Duodenal mucosa (tissue), 2 donors: ENCODE data around the gene ARFGEF3.

Source experiments
- H3K27ac ChIP-seq: one replicate; pipeline ENCODE4 v1.7.0; 2013; ENCODE audit warnings: low read depth, low read length
- H3K27me3 ChIP-seq, 2 donors: one replicate each; pipeline ENCODE4 v1.7.0; 2013; ENCODE audit warnings: low read length in 2 of 2, control low read depth in 1 of 2; ENCODE audit not compliant: insufficient read depth in 2 of 2, control insufficient read depth in 1 of 2
- H3K36me3 ChIP-seq, 2 donors: one replicate each; pipeline ENCODE4 v1.7.0; 2013; ENCODE audit warnings: low read length in 2 of 2, control low read depth in 1 of 2; ENCODE audit not compliant: insufficient read depth in 2 of 2, control insufficient read depth in 1 of 2
- H3K4me1 ChIP-seq, 2 donors: one replicate each; pipeline ENCODE4 v1.7.0; 2013; ENCODE audit warnings: low read length in 2 of 2, control low read depth in 1 of 2; ENCODE audit not compliant: insufficient read depth in 2 of 2, control insufficient read depth in 1 of 2
- H3K4me3 ChIP-seq, 2 donors: one replicate each; pipeline ENCODE4 v1.7.0; 2013; ENCODE audit warnings: low read length in 2 of 2, low read depth in 1 of 2
- H3K9ac ChIP-seq, 2 donors: one replicate each; pipeline ENCODE4 v1.7.0; 2013; ENCODE audit warnings: low read length in 2 of 2, low read depth in 1 of 2
- H3K9me3 ChIP-seq, 2 donors: one replicate each; pipeline ENCODE4 v1.7.0; 2013; ENCODE audit warnings: low read length in 2 of 2, control low read depth in 1 of 2; ENCODE audit not compliant: control insufficient read depth in 1 of 2

ARFGEF3 gene

DNA sequence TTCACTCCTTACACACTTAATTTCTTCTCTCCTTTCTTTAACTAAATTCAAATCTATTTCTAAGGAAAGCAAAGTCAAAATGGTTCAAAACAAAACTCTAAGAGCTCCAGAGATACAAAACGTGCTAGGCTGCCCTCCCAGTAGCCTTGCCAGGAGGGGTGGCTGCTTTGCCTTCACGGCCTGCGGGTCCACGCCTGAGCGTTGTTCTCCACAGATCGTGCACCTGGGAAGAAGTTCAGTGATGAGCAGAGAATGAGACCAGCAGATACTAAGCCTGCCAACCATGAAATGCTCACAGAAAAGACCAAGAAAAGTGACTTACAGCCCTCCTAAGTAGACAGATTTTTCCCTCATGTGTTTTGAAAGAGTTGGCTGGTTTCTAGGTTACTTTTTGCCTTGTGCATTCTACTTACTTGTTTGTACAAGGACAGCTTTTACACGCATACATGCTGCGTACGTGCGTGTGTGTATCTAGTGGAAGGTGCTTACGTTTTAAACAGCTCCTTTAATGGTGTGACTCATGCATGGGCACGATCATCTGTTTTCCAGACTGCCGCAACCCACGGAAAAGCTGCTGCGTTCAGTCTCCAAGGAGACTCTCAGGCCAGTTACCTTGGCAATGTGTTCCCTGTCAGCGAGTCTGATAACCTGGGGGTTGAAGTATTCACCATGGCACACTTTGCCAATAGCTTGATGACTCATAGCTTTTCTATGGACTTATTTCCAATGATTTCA lies 88.9 kb downstream of the ARFGEF3 start:
- no peaks in the 10 kb centered on the region for H3K27me3 ChIP-seq
- no peak overlapping the region for H3K4me3 ChIP-seq
- H3K9me3 ChIP-seq, result no peaks in the 10 kb centered on the region
- no peak overlapping the region for H3K27ac ChIP-seq
- H3K4me1 ChIP-seq, result no peaks in the 10 kb centered on the region
- no peaks in the 10 kb centered on the region for H3K36me3 ChIP-seq
- H3K9ac ChIP-seq, result no peak overlapping the region

DNA sequence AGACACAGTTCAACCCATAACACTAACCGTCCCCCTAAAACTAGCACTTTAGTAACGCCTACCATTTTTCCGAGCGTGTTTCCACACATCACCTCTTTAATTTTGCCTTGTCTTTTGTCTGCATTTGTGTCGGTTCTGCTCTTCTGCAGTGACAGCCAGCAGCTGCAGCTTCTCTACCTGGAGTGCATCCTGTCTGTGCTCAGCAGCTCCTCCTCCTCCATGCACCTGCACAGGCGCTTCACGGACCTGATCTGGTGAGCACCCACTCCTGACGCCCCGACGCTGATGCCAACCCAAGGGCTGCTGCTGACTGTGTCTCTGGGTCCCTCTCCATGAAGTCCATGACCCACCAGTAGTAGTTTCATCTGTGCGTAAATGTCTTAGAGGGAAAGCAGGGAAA lies 92.0 kb downstream of the ARFGEF3 start:
- Histone ChIP-seq H3K4me1 (no peaks in the 10 kb centered on the region), H3K36me3 (peaks cover 0 to 5% of the 10 kb centered on the region in 2 donors), H3K9me3 (no peaks in the 10 kb centered on the region), H3K9ac (no peak overlapping the region), H3K27ac (no peak overlapping the region), H3K4me3 (no peak overlapping the region), H3K27me3 (no peaks in the 10 kb centered on the region)

DNA sequence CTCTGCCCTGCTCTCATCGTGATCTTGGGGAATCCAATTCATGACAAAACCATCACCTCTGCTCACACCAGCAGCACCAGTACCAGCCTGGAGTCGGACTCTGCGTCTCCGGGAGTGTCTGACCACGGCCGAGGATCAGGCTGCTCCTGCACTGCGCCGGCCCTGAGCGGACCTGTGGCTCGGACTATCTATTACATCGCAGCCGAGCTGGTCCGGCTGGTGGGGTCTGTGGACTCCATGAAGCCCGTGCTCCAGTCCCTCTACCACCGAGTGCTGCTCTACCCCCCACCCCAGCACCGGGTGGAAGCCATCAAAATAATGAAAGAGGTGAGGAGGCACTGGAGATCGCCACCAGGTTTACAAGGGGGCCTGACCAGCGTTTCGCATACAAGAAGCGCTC lies 93.7 kb downstream of the ARFGEF3 start:
- Histone ChIP-seq H3K4me1 (no peaks in the 10 kb centered on the region), H3K9me3 (no peaks in the 10 kb centered on the region), H3K9ac (no peak overlapping the region), H3K27ac (no peak overlapping the region), H3K27me3 (no peaks in the 10 kb centered on the region), H3K36me3 (peaks cover 0 to 5% of the 10 kb centered on the region in 2 donors), H3K4me3 (no peak overlapping the region)

DNA sequence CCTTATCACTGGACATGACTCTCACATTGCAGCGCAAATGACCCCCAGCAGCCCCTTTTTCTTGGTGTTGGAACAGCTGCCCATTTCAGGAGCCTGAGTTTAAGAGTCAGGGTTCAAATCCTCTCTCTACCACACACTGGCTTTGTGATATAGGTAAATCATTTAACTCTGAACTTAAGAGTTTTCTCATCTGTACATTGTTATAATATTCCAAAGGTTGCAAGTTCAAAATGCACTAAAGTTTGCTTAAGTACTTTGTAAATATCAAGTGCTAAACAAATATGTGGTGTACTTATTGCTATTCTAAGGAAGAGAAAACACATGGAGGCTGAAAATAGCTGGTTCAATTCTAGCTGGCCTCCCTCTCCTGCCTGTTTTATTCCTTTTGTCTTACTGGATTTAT lies 95.9 kb downstream of the ARFGEF3 start:
- Histone ChIP-seq H3K27me3 (no peaks in the 10 kb centered on the region), H3K4me1 (no peaks in the 10 kb centered on the region), H3K9me3 (no peaks in the 10 kb centered on the region), H3K36me3 (peaks cover 2 to 5% of the 10 kb centered on the region in 2 donors), H3K27ac (no peak overlapping the region), H3K9ac (no peak overlapping the region), H3K4me3 (no peak overlapping the region)

DNA sequence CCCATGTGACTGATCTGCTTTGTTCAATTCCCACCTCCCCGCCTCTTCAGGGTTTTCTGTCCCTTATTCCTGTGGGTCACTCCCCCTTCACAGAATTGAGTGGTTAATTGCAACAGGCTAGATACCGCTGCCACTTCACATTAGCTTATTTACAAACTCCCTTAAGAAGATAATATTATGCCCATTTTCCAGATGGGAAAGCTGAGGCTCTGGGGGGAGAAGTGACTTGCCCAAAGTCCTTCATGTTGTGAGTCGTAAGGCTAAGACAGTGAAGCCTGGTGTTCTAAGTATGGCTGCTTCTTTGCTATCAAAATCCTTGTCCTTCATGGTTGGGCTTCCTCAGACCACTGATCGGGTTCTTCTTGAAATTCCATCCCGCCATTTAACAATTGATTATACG lies 96.5 kb downstream of the ARFGEF3 start:
- no peak overlapping the region for H3K9ac ChIP-seq
- no peaks in the 10 kb centered on the region for H3K9me3 ChIP-seq
- H3K27me3 ChIP-seq, result no peaks in the 10 kb centered on the region
- H3K4me1 ChIP-seq, result no peaks in the 10 kb centered on the region
- H3K4me3 ChIP-seq, result no peak overlapping the region
- no peak overlapping the region for H3K27ac ChIP-seq
- peaks cover 5 to 7% of the 10 kb centered on the region in 2 donors for H3K36me3 ChIP-seq

DNA sequence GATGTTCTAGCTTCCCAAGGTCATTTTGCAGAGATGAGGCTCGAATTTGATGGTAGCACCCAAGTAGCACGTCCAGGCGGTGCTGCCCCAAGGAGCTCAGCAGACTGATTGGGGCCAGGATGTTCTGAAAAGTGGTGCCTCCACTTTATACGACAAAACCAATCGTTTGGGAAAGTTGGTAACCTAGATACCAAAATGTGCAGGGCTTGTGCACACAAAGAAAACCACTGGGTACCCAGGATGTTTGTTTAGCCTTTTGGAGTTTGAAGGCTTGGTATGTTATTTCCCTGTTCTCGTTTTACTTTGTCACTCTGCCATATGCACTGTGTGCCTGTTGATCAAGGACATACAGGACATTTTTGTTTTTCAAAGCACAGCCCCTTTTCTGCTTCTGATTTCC lies 97.3 kb downstream of the ARFGEF3 start:
- Histone ChIP-seq H3K9me3 (no peaks in the 10 kb centered on the region), H3K36me3 (peaks cover 5 to 7% of the 10 kb centered on the region in 2 donors), H3K4me1 (no peaks in the 10 kb centered on the region), H3K4me3 (no peak overlapping the region), H3K27ac (no peak overlapping the region), H3K9ac (no peak overlapping the region), H3K27me3 (no peaks in the 10 kb centered on the region)

DNA sequence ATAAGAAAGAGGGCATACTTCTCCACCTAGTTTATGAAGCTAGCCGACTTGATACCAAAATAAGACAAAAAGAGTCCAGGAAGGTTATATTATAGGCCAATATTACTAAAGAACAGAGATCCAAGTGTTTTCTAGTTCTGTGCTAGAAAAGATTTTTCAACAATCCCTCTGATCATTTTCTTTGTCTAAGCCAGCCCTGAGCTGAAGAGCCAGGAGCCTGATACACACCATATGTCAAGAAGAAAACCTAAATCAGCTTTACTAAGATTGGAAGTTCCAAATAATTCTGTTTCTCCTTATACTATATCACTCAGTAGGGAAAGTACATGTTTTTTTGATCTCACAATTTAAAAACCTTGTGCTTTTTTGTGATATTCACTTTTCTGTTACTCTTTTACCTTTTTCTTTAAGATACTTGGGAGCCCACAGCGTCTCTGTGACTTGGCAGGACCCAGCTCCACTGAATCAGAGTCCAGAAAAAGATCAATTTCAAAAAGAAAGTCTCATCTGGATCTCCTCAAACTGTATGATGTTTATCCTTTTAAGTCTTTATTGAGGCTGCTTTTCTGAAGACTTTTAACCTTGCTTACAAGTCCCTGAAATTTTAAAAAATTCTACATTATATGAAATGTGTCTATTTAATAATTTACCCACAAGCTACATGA lies 99.5 kb downstream of the ARFGEF3 start:
- Histone ChIP-seq H3K4me1 (no peaks in the 10 kb centered on the region), H3K27ac (no peak overlapping the region), H3K36me3 (peaks cover 5 to 7% of the 10 kb centered on the region in 2 donors), H3K9me3 (no peaks in the 10 kb centered on the region), H3K27me3 (no peaks in the 10 kb centered on the region), H3K4me3 (no peak overlapping the region), H3K9ac (no peak overlapping the region)

DNA sequence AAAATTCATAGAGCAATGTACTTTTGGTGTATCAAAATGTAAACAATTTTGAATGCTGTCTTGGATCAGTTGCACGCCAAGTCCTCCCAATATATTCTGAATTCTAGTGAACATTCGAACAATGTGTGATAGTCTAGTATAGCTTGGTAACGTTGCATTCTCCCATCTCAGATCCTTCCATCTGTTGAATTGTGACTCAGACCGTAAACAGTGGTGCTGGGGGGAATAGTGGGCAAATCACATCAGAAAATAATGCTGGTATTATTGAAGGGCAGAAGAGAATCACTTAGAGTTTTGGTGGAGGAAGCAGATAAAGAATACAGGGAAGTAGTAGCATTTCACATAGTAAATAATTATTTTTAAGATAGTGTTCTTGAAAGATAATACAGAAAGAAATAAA lies 102.2 kb downstream of the ARFGEF3 start:
- no peaks in the 10 kb centered on the region for H3K9me3 ChIP-seq
- no peak overlapping the region for H3K27ac ChIP-seq
- peaks cover 0 to 7% of the 10 kb centered on the region in 2 donors for H3K36me3 ChIP-seq
- no peak overlapping the region for H3K9ac ChIP-seq
- H3K4me3 ChIP-seq, result no peak overlapping the region
- H3K27me3 ChIP-seq, result no peaks in the 10 kb centered on the region
- peaks cover 0 to 7% of the 10 kb centered on the region in 2 donors for H3K4me1 ChIP-seq

DNA sequence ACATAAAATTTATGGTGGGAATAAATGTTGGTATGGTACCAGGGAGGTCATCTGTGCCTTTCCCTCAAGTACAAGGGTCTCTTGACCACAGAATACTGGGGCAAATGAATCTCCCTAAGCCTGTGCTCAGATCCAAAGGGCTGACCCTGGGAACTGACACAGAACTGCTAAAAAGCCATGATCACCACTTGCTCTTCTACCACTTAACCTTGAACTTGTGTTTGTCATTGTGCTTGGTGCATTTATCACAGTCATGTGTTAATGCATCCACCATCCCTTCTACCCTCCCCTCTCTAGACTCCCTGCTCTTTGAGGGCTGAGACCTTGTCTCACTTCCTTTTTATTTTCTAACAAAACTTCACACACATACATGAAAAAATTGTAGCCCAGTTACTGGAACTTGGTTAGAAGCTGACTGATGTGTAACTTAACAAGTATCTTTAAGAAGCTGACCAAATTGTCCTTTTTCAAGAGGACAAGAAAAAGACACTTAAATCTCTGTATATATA lies 102.7 kb downstream of the ARFGEF3 start:
- peaks cover 0 to 7% of the 10 kb centered on the region in 2 donors for H3K4me1 ChIP-seq
- no peak overlapping the region for H3K9ac ChIP-seq
- H3K27ac ChIP-seq, result no peak overlapping the region
- H3K36me3 ChIP-seq, result peaks cover 0 to 7% of the 10 kb centered on the region in 2 donors
- H3K4me3 ChIP-seq, result no peak overlapping the region
- H3K9me3 ChIP-seq, result no peaks in the 10 kb centered on the region
- H3K27me3 ChIP-seq, result no peaks in the 10 kb centered on the region

DNA sequence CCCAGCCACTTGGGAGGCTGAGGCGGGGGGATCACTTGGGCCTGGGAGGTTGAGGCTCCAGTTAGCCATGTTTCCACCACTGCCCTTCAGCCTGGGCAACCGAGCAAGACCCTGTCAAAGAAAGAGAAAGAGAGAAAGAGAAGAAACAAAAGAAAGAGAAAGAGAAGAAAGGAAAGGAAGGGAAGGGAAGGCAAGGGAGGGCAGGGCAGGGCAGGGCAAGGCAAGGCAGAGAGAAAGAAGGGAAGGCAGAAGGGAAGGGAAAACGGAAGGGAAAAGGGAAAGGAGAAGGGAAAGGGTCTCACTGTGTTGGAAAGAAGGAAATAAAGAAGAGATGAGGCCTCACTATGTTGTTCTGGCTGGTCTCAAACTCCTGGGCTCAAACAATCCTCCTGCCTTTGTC lies 104.4 kb downstream of the ARFGEF3 start:
- H3K9ac ChIP-seq, result no peak overlapping the region
- H3K27ac ChIP-seq, result no peak overlapping the region
- peaks cover 0 to 7% of the 10 kb centered on the region in 2 donors for H3K4me1 ChIP-seq
- H3K4me3 ChIP-seq, result no peak overlapping the region
- H3K36me3 ChIP-seq, result peaks cover 0 to 7% of the 10 kb centered on the region in 2 donors
- H3K9me3 ChIP-seq, result no peaks in the 10 kb centered on the region
- H3K27me3 ChIP-seq, result no peaks in the 10 kb centered on the region
